Fibroblast of gingiva (primary cell): ENCODE results near the gene ZBTB47.

Experiments
- DNase-seq: peaks from one replicate; pipeline ENCODE4 v3.0.0-alpha.2; 2011; ENCODE audit warnings: low read depth

Gene ZBTB47

GRCh38 chr3:42665050-42665878 lies 11.8 kb downstream of the ZBTB47 start:
- DNase-seq: no peak

DNA sequence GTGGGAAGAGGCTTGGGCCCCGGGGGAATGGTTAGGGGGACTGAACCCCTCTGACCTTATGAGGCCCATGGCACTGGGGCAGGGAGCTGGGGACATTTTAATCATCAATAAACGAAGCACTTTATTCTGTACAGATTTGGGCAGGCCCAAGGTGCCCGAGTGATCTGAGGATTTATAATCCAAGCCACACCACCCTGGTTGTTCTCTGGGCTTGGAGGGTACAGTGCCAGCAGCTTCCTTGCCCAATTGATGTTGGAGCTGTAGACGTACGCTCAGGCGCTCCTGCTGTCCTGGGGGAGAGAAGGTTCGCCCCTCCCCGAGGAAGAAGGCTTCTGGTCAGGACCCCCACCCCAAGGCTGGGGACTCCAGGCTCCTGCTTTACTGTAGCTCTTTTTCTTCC lies 12.5 kb downstream of the ZBTB47 start:
- DNase-seq: no peak

DNA sequence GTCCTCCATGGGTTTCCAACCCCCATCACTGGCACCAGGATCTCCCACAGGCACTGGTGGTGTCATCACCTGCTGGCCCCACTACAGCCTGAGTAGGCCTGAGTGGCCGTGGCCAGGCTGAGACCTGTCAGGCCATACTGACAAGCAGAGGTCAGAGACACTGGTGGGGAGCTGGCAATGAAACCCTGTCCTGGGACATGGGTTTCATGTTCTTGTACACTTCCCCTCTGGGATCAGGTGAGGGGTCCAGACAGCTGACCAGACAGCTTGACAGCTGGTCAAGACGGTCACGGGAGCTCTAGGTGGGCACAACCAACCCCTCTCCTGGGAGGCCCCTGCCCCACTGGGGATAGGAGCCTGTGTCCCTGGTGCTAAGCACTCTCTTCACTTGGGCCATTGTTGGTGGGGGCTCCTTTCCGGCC lies 13.1 kb downstream of the ZBTB47 start:
- DNase-seq: no peak

DNA sequence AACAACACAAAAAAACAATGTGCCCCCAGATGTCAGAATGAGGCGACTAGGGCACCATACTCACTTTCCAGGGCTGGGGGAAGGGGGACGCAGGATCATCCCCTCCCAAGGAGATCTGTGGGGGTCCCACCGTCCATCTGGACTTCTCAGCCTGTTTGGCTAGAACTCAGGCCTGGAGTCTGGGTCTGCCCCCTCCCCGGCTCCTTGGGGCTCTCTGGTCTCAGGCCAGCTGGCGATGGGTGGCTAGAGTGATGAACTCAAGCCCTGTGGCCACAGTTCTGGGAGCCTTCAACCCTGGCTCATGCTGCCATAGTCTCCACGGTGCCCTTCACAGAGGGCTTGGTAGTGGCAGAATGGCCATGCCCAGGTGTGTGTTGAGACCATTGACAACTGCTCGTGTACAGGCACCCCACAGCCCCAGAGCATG lies 13.6 kb downstream of the ZBTB47 start:
- no peak for DNase-seq

DNA sequence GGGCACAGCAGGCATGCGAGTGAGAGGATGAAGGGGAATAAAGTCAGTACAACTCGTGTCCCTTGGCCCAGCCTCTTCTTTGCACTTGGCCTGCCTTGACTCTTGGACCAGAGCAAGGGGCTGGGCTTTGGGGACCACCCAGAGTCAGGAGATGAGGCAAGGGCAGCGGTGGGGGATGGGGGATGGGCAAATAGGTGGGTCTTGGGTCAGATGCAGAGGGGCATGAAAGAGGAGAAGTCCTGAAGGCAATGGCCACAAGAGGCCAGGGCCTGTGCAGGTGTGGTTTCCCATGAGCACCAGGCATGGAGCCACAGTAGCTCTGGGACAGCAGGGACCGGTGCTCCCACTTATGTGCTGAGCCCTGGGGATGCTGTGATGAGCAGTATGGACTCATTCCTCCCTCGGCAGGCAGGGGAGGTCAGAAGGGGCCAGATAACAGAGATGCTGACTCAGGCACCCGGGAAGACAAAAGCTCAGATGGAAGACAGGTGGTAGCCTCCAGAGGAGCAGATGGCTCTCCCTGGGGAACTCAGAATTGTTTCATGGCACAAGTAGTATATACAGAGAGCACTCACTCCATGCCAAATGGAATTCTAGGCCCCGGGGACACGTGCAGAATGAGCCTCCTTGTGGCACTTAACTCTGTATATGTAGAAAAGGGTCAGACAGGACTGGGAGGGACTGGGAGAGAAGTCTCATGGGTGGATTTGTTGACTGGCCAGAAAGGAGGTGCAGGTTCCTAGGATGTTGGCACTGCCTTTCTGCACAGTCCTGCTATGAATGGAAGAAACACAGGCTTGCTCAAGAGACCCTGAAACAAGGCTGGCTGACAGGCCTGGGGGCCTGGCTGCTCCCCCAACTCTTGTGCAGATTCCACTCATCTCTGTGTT lies 14.3 kb downstream of the ZBTB47 start:
- DNase-seq: peak; percentile 52

- no peak for DNase-seq
Measured at GRCh38 chr3:42668413-42668760, 14.9 kb downstream of the ZBTB47 start.

- peak; percentile 49 for DNase-seq
Measured at GRCh38 chr3:42668793-42669217, 15.3 kb downstream of the ZBTB47 start.

- no peak for DNase-seq
Measured at GRCh38 chr3:42670051-42670576, 16.6 kb downstream of the ZBTB47 start.

- no peak for DNase-seq
Measured at GRCh38 chr3:42670670-42671069, 17.2 kb downstream of the ZBTB47 start.

GRCh38 chr3:42672515-42672914 lies 19.0 kb downstream of the ZBTB47 start:
- no peak for DNase-seq

- DNase-seq: no peak
Measured at GRCh38 chr3:42673082-42673481, 19.6 kb downstream of the ZBTB47 start.

DNA sequence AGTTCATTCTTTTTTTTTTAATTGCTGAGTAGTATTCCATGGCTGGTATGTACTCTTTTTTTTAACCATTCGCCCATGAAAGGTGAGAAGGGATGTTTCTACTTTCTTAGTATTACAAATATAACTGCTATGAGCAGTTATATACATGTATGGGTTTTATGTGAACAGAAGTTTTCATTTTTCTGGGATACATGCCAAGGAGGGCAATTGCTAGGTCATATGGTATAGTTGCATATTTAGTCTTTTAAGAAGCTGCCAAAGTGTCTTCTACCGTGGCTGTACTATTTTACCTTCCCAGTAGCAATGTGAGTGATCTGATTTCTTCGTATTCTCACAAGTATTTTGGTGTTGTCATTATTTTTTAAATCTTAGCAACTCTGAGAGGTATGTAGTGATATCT lies 20.6 kb downstream of the ZBTB47 start:
- no peak for DNase-seq

DNA sequence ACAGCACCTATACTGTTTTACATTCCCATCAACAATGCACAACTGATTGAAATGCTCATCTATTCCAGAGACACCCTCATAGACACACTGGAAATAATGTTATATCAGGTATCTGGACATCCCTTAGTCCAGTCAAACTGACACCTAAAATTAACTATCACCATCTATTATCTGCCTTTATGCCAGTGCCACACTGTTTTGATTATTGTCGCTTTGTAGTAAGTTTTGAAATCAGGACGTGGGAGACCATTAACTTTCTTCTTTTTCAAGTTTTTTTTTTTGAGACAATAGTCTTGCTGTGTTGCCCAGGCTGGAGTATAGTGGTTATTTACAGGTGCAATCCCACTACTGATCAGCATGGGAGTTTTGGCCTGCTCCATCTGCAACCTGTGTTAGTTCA lies 22.4 kb downstream of the ZBTB47 start:
- DNase-seq: no peak

DNA sequence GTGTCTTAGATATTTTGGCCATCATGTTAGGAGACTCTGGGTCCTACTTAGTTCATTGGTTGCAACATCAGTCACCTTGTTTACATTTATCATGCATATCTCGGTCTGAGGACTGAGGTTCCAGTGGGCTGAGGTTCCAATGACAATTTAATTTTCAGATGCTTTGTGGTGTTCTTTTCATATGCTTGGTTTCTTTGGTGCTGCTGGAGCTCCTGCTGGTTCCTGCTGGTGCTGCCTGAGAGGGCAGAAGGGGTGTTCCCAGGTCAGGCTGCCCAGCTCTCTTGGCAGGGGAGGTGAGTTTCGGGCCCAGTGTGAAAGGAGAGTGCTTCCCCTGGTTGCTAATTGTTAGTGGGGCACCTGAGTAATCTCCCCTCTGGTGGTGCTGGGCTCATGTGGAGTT lies 24.9 kb downstream of the ZBTB47 start:
- DNase-seq: no peak

DNA sequence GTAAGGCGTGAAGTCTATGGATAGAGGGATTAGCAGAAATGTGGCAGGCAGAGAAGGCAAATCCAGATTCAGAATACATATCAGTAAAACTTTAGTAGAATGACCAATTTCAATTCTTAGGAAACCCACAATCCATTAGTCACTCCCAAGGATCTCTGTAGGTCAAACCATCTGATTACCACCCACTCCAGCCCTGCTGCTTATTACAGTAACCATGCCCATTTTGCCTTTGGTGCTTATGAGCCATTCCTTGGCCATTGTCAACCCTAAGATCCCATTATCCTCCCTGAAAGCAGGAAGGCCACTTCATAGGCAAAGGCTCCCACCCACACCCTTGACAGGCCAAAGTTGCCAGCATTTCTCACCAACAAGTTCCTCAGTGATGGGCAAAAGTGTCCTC lies 26.8 kb downstream of the ZBTB47 start:
- DNase-seq: no peak

DNA sequence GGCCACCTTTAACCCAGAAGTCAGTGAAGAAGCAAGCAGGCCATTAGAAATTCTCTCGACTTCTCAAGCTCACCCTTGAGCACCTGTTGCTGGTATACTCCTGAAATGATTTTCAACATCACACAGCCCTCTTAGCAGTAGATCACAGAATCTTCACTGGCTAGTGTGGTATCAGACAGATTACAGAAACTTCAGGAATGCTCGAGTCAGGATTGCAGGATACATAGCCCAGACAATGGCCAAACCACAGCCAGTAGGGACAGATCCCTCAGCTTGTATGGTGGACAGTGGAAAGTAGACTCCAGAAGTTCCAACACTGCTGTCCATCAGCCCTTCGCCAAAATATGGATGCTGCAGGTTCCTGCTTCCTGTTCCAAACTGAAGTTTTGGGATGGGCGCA lies 27.3 kb downstream of the ZBTB47 start:
- DNase-seq: no peak

DNA sequence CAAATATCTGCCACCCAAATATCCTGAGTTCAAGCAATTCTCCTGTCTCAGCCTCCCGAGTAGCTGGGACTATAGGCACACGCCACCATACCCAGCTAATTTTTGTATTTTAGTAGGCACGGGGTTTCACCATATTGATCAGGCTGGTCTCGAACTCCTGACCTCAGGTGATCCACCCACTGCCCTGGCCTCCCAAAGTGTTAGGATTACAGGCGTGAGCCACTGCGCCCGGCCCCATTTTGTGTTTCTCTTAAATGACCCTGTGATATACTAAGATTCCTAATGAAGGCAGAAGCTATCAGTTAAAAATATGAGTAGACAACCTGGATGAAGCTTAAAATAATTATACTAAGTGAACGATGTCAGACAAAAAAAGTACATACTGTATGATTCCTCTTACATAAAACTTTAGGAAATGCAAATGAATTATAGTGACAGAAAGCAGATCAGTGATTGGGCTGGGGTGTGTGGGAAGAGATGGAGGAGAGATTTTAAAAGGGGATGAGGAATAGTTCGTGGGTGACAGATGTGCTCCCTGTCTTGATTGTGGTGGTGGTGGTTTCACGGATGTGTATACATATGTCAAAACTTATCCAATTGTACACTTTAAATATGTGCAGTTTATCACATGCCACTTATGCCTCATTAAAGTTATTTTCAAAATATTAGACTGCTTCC lies 28.0 kb downstream of the ZBTB47 start:
- no peak for DNase-seq

GRCh38 chr3:42682301-42683070 lies 29.0 kb downstream of the ZBTB47 start:
- DNase-seq: no peak

DNA sequence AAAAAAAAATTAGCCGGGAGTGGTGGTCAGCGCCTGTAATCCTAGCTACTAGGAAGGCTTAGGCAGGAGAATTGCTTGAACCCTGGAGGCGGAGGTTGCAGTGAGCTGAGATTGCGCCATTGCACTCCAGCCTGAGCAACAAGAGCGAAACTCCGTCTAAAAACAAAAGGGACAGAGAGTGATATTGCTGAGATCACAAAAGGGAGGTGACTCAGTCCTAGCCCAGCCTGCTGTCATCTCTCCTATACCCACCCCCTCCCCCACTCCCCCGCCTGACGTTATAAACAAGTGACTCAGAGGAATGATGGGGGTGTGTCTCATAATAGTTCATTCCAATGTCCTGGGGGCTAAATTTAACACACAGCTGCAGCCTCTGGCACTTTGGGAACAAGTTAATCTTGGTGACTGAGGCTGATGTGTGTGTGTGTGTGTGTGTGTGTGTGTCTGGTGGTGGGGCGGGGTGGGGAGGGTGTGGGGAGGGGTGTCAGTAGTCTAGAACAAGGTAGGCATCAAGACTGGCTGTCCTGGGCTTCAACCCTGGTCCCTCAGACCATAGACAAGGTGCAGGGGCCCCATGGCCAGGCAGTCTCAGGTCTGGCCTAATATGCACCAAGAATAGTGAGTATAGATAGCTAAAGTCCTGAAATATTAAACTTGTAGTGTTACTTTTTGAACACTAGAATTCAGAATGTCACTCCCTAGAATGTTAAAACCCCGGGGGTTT lies 30.5 kb downstream of the ZBTB47 start:
- peak; percentile 91 for DNase-seq

GRCh38 chr3:42684632-42685362 lies 31.3 kb downstream of the ZBTB47 start:
- no peak for DNase-seq
